ENCODE data around the gene PARP6.
"Not testable (repeated sequence)": the region's sequence is repeated elsewhere in the genome, so short reads cannot be mapped to it uniquely, and the experiment has no call there.

PARP6 gene

DNA sequence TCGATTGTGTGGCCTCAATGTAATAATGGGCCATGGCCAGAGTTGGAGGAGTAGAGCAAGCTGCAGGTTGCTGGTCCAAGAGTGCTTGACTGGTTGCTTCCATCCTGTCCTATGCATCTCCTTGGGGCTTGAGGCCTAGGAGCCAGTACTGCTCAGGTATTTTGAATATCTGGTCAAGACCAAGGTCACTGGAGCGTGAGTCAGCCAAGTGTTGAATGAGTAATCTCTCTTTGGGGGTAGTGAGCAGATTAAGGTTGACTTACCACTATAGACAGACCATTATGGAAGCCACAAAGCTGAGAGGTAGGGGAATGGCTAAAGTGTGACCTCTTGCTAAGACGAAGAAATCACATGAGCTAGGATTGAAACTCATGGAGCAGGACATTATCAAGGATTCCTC, 9.4 kb upstream of the PARP6 start:
- DNase-seq (ENCODE audit: low read depth in 2 of 2) = no peak

DNA sequence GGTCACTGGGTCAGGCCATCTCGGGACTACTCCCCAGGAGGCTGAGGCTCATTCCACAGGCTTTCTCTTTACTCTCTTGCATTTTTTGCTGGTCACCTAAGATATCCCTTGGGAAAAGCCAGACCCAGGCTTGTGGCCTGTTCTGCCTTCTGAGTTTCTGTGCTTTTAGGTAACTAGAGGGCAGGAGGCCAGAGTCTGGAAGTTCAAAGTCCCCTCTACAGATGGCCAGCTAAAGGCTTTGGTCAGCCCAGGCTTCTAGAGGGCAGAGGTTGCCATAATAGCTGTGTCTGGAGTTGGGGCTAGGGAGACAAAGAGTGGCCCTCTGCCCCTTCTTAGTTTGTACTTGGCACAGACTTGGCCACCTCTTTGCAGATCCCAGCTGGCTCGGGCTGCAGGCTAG, 8.4 kb upstream of the PARP6 start:
- no peak for DNase-seq (ENCODE audit: low read depth in 2 of 2)

DNA sequence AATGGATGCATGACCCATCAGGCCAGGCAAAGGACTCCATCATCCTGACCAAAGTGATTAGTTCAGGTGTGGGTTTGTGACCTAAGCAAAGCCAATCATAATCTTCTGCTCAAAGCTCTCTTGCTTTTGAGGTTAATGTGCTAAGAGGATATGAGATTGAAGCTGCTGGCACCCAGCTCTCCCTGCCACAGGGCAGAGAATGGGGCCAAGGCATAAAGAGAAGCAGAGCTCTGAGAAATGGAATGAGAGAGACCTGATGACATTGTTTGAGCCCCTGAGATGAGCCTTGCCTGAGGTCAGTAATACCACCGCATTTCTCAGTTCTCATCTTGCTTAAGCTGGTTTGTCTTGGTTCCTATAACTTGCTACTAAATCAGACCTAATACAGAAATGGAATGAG, 6.4 kb upstream of the PARP6 start:
- no peak for DNase-seq (ENCODE audit: low read depth in 2 of 2)

GRCh38 chr15:72276326-72276700, 4.0 kb upstream of the PARP6 start:
- no peak for DNase-seq (ENCODE audit: low read depth in 2 of 2)

GRCh38 chr15:72275635-72276325, 3.4 kb upstream of the PARP6 start:
- DNase-seq (ENCODE audit: low read depth in 2 of 2) = not testable (repeated sequence)

- DNase-seq (ENCODE audit: low read depth in 2 of 2) = no peak
Observed at GRCh38 chr15:72272997-72273352, 621 bp upstream of the PARP6 start.

DNA sequence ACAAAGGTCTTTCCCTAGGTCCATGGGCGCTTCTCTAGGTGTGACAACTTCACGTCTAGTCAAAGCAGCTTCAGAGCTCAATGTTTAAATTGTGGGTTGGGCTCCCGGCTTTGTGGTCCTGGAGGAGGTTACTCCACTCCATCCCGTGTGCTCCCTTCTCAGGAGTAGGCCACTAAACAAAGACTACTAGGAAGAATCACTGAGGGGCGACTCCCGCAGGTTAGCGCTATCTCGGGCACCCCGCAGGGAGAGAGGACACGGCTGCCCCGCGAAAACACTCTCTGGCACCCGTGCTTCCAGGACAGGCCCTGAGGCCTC, 500 bp downstream of the PARP6 start:
- DNase-seq (ENCODE audit: low read depth in 2 of 2) = no peak

- DNase-seq (ENCODE audit: low read depth in 2 of 2) = no peak
Observed at GRCh38 chr15:72271221-72271620, 1.1 kb downstream of the PARP6 start.

DNA sequence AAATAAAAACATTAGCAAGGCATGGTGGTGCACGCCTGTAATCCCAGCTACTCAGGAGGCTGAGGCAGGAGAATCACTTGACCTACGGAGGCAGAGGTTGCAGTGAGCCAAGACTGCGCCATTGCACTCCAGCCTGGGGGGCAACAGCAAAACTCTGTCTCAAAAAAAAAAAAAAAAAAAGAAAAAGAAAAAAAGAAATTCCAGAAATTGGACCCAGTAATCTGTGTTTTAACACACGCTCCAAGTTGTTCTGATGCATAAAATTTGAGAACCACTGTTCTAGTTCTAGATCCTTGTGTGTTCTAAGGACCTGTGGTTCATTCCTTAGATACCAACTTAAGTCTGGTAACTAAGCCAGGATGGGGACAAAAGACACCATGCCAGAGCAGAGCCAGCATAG, 2.6 kb downstream of the PARP6 start:
- no peak for DNase-seq (ENCODE audit: low read depth in 2 of 2)

GRCh38 chr15:72265031-72265430, 7.3 kb downstream of the PARP6 start:
- DNase-seq (ENCODE audit: low read depth in 2 of 2) = no peak

- DNase-seq (ENCODE audit: low read depth in 2 of 2) = no peak
Observed at GRCh38 chr15:72252663-72253299, 19.6 kb downstream of the PARP6 start.

- no peak for DNase-seq (ENCODE audit: low read depth in 2 of 2)
Observed at GRCh38 chr15:72249142-72249810, 23.1 kb downstream of the PARP6 start.

- DNase-seq (ENCODE audit: low read depth in 2 of 2) = no peak
Observed at GRCh38 chr15:72248514-72248913, 23.8 kb downstream of the PARP6 start.

DNA sequence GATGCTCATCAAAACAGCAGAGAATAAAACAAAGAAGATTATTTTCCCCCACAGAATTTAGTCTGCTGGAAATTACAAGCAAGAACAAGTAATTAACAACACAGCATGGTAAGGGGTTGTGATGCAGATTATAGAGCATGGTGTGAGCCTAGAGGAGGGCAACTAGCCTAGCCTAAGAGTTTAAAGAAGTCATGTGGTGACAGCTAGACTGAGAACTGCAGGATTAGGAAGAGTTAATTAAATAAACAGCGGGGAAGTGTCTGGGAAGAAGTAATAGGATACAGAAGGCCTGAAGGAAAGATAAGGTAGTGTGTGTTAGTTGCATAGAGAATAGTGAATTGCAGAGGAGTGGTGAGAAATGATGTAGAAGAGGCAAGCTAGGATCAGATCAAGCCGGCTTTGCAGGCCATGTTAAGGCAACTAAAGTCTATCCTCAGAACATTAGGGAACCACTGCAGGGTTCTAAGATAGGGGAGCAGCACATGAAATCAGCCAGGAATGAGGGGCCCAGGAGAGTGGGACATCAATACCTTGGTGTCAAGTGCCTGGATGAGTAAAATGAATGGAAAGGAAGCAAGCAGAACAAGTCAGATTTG, 29.5 kb downstream of the PARP6 start:
- DNase-seq (ENCODE audit: low read depth in 2 of 2) = no peak

DNA sequence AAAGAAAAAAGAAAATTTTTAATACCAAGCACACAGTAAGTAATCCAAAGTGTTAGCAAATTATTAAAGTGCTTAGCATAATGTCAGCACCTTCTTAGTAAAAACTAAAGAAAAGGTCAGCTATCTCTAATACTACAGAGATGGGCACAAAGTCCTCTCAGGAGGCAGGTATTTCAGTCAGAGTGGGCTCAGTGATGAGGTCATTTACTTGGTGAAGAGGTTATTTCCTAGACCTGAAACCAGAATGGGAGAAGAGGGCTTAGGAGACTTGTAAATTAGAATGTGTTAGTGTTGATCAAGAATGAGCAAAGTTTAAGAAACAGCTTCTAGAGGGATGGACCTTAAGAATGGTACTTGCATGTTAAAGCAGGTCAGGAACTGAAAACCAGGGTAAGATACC, 32.7 kb downstream of the PARP6 start:
- no peak for DNase-seq (ENCODE audit: low read depth in 2 of 2)

DNA sequence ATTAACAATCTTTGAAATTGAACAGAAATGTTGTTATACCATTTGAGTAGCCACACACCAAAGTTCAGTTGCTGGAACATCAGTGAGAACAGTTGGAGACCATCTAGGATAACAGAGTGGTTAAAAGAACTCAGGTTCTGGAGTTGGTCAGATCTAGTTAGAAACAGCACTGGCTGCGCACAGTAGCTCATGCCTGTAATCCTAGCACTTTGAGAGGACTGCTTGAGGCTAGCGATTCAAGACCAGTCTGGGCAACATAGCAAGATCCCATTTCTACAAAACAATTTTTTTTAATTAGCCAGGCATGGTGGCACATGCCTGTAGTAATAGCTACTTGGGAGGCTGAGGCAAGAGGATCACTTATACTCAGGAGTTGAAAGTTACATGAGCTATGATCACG, 33.8 kb downstream of the PARP6 start:
- DNase-seq (ENCODE audit: low read depth in 2 of 2) = no peak

- DNase-seq (ENCODE audit: low read depth in 2 of 2) = no peak
Observed at GRCh38 chr15:72237853-72238224, 34.5 kb downstream of the PARP6 start.

DNA sequence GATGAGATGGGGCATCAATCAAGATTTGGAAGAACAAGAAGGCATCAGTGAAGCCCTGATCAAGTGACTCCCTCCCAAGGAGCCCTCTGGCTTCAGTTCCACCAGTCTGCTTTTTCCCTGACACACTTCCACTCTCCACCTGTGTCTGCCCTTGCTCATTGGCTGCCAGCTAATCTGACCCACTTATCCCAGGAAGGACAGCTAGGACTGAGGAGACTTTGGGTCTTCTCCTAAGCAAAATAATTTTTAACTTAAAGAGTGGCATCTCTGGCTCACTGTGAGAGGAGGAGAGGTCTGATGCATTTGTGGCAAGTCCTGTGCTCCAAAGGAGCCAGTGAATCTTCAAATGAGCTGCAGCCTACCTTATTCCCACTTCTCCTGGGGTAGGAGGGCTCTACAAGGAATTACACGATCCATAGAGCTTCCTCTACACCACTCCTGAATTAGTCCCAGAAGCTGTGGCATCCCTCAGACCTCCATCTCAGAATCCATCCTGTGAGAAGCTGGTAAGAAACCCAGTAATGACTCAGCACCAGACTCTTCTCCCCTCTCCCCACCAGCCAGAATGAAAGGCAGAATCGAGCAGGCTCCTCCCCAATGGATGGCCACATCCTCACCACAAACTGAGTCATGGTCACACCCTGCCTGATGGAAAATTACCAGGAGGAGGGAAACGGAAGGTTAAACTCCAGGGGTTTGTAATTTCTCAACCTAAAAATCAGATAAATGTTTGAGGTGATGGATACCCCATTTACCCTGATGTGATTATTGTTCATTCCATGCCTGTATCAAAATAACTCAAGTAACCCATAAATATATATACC, 35.1 kb downstream of the PARP6 start:
- peak; percentile 36 to 70 for DNase-seq (ENCODE audit: low read depth in 2 of 2)

DNA sequence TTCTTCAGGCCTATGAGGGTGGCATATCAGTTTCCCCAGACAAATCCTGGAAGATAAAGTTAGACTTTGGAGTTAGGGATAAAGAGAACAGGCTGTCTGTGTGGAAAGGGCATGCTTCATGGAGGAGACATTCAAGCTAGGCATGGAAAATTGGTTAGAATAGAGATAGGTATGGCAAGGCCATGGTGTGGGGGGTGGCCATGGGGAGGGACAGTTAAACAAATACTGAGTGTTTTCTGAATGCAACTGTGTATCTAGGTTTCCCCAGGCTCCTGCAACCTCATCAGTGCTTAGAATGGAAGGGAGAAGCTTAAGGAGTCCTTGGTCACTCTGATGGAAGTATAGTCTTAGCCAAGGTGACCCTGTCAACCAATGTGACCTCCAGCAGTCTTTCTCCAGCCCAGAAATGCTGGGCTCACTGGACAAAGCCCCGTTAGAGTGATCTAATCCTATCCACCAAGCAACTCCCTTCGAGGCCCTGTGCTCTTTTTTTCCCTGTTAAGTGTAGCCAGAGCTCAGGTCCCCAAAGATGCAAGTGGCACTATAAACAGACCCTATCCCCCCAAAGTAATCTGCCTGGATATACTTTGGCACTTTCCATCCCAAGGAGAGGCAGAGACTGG, 35.9 kb downstream of the PARP6 start:
- no peak for DNase-seq (ENCODE audit: low read depth in 2 of 2)

DNA sequence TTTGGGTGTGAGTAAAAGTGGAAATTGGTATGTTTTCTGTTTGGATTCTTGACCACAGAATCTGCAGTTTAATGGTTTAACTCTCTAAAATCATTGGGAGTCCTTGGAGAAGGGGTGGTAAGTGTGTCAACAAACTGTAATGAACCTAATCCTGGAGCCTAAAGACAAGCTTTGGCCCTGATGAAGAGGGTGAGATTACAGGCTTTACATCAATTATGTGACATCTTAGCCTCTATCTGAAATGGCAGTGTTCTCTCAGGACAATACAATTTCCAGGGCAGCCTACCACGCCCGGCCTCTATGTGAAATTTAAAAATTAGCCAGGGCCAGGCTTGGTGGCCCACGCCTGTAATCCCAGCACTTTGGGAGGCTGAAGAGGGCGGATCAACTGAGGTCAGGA, 37.1 kb downstream of the PARP6 start:
- no peak for DNase-seq (ENCODE audit: low read depth in 2 of 2)

DNA sequence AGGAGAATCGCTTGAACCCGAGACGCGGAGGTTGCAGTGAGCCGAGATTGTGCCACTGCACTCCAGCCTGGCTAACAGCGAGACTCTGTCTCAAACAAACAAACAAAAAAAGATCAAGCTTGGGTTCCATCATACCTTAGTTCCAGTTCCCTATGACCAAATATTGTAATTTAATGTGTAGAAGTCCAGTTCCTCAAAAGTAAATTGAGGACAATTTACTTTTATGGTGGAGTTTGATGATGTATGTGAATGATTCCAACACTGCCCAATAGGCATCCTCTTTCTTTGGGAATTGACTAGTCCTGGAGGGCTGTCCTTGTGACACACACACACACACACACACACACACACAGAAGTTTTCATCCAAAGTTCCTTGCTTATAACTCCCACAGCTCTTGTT, 38.6 kb downstream of the PARP6 start:
- DNase-seq (ENCODE audit: low read depth in 2 of 2) = no peak
